Keratinocyte (primary cell): Measurements from ENCODE around the gene ILK.

Source experiments
- CTCF ChIP-seq, 3 experiments: IDR thresholded peaks in 1 of 3; conservative IDR thresholded peaks in 1 of 3; optimal IDR thresholded peaks in 1 of 3; 2 replicates in 2 of 3; 3 replicates in 1 of 3; pipeline versions ENCODE3 to v1.5.1; 2011; ENCODE audit warnings: low read length in 3 of 3, mild to moderate bottlenecking in 3 of 3, moderate library complexity in 2 of 3, control low read depth in 1 of 3, inconsistent platforms in 1 of 3; ENCODE audit not compliant: insufficient read depth in 2 of 3; ENCODE audit errors: extremely low read depth in 1 of 3
- EZH2 ChIP-seq: IDR thresholded peaks from one replicate; pipeline ENCODE4 v1.6.1; 2012; ENCODE audit warnings: inconsistent platforms, mild to moderate bottlenecking, low read length, moderate library complexity

DNA sequence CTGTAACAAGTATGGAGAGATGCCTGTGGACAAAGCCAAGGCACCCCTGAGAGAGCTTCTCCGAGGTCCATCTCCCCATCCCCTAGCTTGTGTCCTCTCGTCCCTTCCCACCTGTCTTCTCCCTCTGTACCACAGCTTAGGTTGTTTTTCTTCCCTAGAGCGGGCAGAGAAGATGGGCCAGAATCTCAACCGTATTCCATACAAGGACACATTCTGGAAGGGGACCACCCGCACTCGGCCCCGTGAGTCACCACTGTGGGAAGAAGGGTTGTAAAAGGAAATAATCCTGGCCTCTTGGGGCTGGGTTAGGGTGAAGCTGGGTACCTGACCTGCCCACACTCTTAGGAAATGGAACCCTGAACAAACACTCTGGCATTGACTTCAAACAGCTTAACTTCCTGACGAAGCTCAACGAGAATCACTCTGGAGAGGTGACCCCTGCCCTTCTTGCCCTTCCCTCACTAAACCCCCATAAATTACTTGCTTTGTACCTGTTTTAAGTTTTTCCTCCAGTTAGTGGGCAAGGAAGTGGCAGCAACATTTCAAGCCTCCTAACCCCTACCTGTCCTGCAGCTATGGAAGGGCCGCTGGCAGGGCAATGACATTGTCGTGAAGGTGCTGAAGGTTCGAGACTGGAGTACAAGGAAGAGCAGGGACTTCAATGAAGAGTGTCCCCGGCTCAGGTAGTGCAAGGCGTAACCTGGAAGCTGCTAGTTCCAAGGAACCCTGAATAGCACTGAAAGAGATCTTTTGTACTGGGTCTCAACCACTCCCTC, 5.3 kb downstream of the ILK start:
- TF ChIP-seq CTCF (optimal IDR thresholded peaks at IDR 0.05 in 1 of 3, IDR thresholded peaks at IDR 0.05 in 1 of 3, conservative IDR thresholded peaks at IDR 0.05 in 1 of 3; ENCODE audit: extremely low read depth in 1 of 3, insufficient read depth in 2 of 3, low read length in 3 of 3) (no peak), EZH2 (no peak)
